ENCODE measurements around the gene NAV2. TPM values are rescaled to one million over a fixed set of nuclear protein-coding genes. Genes with fewer than 3 reads are reported as not detected.

The NAV2 gene
- total and polyA plus RNA-seq, 10 donors: 0.46 to 11.6 (median 4.1) TPM

DNA sequence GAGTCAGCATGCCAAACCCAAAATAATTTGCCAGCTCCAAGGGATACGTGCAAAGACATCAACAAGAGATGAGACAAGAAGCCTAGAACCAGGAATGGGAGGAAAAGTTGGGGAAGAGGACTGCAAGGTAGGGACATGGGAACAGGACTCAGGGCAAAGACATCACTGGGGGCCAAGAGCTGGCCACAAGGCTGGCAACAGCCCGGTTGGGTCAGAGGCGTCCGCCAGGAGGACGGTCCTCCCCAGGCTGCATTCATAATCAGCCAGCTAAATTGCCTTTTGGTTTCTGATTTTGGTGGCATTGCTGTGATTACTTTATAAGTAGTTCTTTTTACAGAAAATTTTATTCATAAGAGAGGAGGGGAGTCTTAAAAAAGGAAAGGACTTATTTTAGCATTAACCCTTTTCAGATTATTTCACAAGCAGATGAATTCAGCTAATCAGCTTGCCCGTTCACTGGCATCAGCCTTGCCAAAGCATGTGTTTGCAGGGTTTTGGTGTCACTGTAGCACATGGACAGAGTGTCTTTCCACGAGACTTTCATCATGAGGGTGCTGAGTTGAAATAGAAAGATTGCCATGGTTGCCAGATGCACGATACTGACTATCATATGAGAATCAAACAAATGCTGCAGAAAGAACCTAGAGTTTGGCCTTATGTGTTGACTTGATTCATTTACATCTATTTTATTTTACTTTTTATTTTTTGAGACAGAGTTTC lies 23.2 kb upstream of the NAV2 start:
- intact Hi-C loops (cut with DNase I; ENCODE audit: low total_unique reads): no loop called here
- TF ChIP-seq POLR2AphosphoS5 (IDR thresholded peaks at IDR 0.05) (no peak), POLR2A (IDR thresholded peaks at IDR 0.05) (no peak), CTCF (IDR thresholded peaks at IDR 0.05 in 8 of 11, conservative IDR thresholded peaks at IDR 0.05 in 3 of 11) (no peak)
- WGBS, 5 donors: 85 to 95% (median 89%) methylated on average over 8 of the region's 8 CpGs

GRCh38 chr11:19690885-19691284 lies 21.8 kb upstream of the NAV2 start:
- Histone ChIP-seq H3K4me1 (no peaks in the 10 kb centered on the region), H3K36me3 (no peaks in the 10 kb centered on the region), H3K27me3 (replicated peaks in 1 of 7) (no peaks in the 10 kb centered on the region), H3K27ac (no peak overlapping the region), H3K9me3 (no peaks in the 10 kb centered on the region), H3K4me3 (no peak overlapping the region)
- no peak for TF ChIP-seq POLR2AphosphoS5 (IDR thresholded peaks at IDR 0.05)
- no peak for DNase-seq
- WGBS, 5 donors: 68 to 86% (median 84%) methylated on average over 2 of the region's 2 CpGs
- intact Hi-C loops (cut with DNase I; ENCODE audit: low total_unique reads): no loop called here

More for the DNA sequence above, 23.2 kb upstream of the NAV2 start:
- H3K27me3 ChIP-seq (replicated peaks in 1 of 7): no peaks in the 10 kb centered on the region
- no peaks in the 10 kb centered on the region for H3K4me1 ChIP-seq
- H3K27ac ChIP-seq: no peak overlapping the region
- DNase-seq: no peak
- no peak overlapping the region for H3K4me3 ChIP-seq
- H3K9me3 ChIP-seq: no peaks in the 10 kb centered on the region
- H3K36me3 ChIP-seq: no peaks in the 10 kb centered on the region

- Histone ChIP-seq H3K9me3 (no peaks in the 10 kb centered on the region), H3K27ac (no peak overlapping the region), H3K4me1 (no peaks in the 10 kb centered on the region), H3K27me3 (replicated peaks in 1 of 7) (no peaks in the 10 kb centered on the region), H3K4me3 (no peak overlapping the region), H3K36me3 (no peaks in the 10 kb centered on the region)
- no peak for DNase-seq
- no peak for TF ChIP-seq POLR2AphosphoS5 (IDR thresholded peaks at IDR 0.05)
- TF ChIP-seq POLR2A (IDR thresholded peaks at IDR 0.05): no peak
- 86 to 93% (median 90%) methylated on average over 8 of the region's 8 CpGs for WGBS, 5 donors
- intact Hi-C loops (cut with DNase I; ENCODE audit: low total_unique reads): no loop called here
Observed at GRCh38 chr11:19691815-19692500, 20.7 kb upstream of the NAV2 start.

- TF ChIP-seq CTCF (IDR thresholded peaks at IDR 0.05 in 8 of 11, conservative IDR thresholded peaks at IDR 0.05 in 3 of 11) (no peak), POLR2AphosphoS5 (IDR thresholded peaks at IDR 0.05) (no peak), POLR2A (IDR thresholded peaks at IDR 0.05) (no peak)
- intact Hi-C loops (cut with DNase I; ENCODE audit: low total_unique reads): no loop called here
- DNase-seq: no peak
- H3K9me3 ChIP-seq: no peaks in the 10 kb centered on the region
- no peaks in the 10 kb centered on the region for H3K27me3 ChIP-seq (replicated peaks in 1 of 7)
- no peak overlapping the region for H3K4me3 ChIP-seq
- no peaks in the 10 kb centered on the region for H3K36me3 ChIP-seq
- H3K4me1 ChIP-seq: no peaks in the 10 kb centered on the region
- 83 to 90% (median 84%) methylated on average over 5 of the region's 5 CpGs for WGBS, 5 donors
- no peak overlapping the region for H3K27ac ChIP-seq
Observed at GRCh38 chr11:19693146-19693545, 19.5 kb upstream of the NAV2 start.

DNA sequence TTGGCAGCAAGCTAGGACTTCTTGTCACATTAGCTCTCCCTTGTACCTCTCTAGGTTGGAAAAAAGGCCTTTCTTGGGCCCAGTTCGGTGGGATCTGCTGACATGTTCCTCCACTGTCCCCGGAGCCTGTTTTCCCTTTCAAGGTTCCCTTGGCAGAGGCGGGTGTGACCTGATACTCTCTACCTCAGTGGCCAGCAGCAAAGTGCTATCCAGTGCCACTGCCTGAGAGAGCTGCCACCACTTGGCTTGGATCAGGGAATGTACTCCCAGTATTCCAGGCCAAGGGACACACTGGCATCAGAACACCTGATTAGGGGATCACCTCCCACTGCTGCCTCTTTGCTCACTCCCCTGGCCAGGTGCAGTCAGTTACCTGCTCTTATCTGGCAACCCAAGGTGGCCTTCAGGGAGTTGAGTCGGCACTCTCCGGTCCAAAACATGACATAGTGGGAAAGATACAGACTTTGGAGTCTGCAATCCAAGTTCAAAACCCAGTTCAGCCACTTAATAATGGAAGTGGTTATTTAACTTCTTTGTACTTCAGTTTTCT lies 17.8 kb upstream of the NAV2 start:
- intact Hi-C loops (cut with DNase I; ENCODE audit: low total_unique reads): no loop called here
- no peak for DNase-seq
- H3K9me3 ChIP-seq: no peaks in the 10 kb centered on the region
- no peak overlapping the region for H3K27ac ChIP-seq
- WGBS, 5 donors: 88 to 97% (median 92%) methylated on average over 5 of the region's 5 CpGs
- H3K27me3 ChIP-seq (replicated peaks in 1 of 7): peaks cover 0 to 4% (median 0%) of the 10 kb centered on the region in 7 donors
- H3K4me3 ChIP-seq: no peak overlapping the region
- TF ChIP-seq POLR2A (IDR thresholded peaks at IDR 0.05) (no peak), CTCF (IDR thresholded peaks at IDR 0.05 in 8 of 11, conservative IDR thresholded peaks at IDR 0.05 in 3 of 11) (no peak), POLR2AphosphoS5 (IDR thresholded peaks at IDR 0.05) (no peak)
- no peaks in the 10 kb centered on the region for H3K4me1 ChIP-seq
- no peaks in the 10 kb centered on the region for H3K36me3 ChIP-seq
